Activated T-cell treated with anti-CD3 and anti-CD28 coated beads for 48 hours (primary cell): ENCODE data around the gene CLK3.
"Not testable (repeated sequence)": the region's sequence is repeated elsewhere in the genome, so short reads cannot be mapped to it uniquely, and the experiment has no call there.

Experiments
- DNase-seq: peaks from one replicate; pipeline ENCODE4 v3.0.0-alpha.2; 2020; ENCODE audit warnings: low read depth

The CLK3 gene

GRCh38 chr15:74615508-74616365 is at the start of gene CLK3:
CLK3 (plus strand) TSS chr15:74615836; CDS start chr15:74619197, 3,361 bp downstream.
- peak; percentile 98 for DNase-seq

GRCh38 chr15:74568594-74568993 is 47.0 kb upstream of the CLK3 start:
- DNase-seq, result no peak

GRCh38 chr15:74569731-74570070 is 45.9 kb upstream of the CLK3 start:
- no peak for DNase-seq

GRCh38 chr15:74571191-74571590 is 44.4 kb upstream of the CLK3 start:
- no peak for DNase-seq

- DNase-seq, result no peak
These were observed 41.6 kb upstream of the CLK3 start for GRCh38 chr15:74573987-74574386.

- DNase-seq, result no peak
These were observed 37.1 kb upstream of the CLK3 start for GRCh38 chr15:74578496-74578994.

GRCh38 chr15:74579001-74579400 is 36.6 kb upstream of the CLK3 start:
- no peak for DNase-seq

- no peak for DNase-seq
These were observed 34.9 kb upstream of the CLK3 start for GRCh38 chr15:74580538-74581350.

- no peak for DNase-seq
These were observed 31.4 kb upstream of the CLK3 start for GRCh38 chr15:74584204-74584603.

GRCh38 chr15:74584779-74585178 is 30.9 kb upstream of the CLK3 start:
- DNase-seq, result no peak

- no peak for DNase-seq
These were observed 30.4 kb upstream of the CLK3 start for GRCh38 chr15:74585191-74585590.

GRCh38 chr15:74585857-74586256 is 29.8 kb upstream of the CLK3 start:
- no peak for DNase-seq

- DNase-seq, result no peak
These were observed 25.8 kb upstream of the CLK3 start for GRCh38 chr15:74589826-74590225.

- DNase-seq, result no peak
These were observed 23.4 kb upstream of the CLK3 start for GRCh38 chr15:74592222-74592621.

GRCh38 chr15:74593122-74593521 is 22.5 kb upstream of the CLK3 start:
- no peak for DNase-seq

GRCh38 chr15:74594455-74594854 is 21.2 kb upstream of the CLK3 start:
- no peak for DNase-seq

- no peak for DNase-seq
These were observed 20.4 kb upstream of the CLK3 start for GRCh38 chr15:74595271-74595670.

- DNase-seq, result not testable (repeated sequence)
These were observed 18.9 kb upstream of the CLK3 start for GRCh38 chr15:74596736-74597135.

- DNase-seq, result not testable (repeated sequence)
These were observed 18.4 kb upstream of the CLK3 start for GRCh38 chr15:74597146-74597705.

- DNase-seq, result peak; percentile 87
These were observed 17.4 kb upstream of the CLK3 start for GRCh38 chr15:74598126-74598842.

GRCh38 chr15:74599156-74599555 is 16.5 kb upstream of the CLK3 start:
- no peak for DNase-seq
